Activated T-helper 1 cell treated with anti-CD3 and anti-CD28 coated beads, Interleukin-2, amount 50 U/mL, for 16 hours (primary cell): ENCODE data around the gene WDR55.
"Not testable (repeated sequence)": the region's sequence is repeated elsewhere in the genome, so short reads cannot be mapped to it uniquely, and the experiment has no call there.

Source experiments
- DNase-seq, 2 donors: peaks; one replicate each; pipeline ENCODE4 v3.0.0-alpha.2; 2020; ENCODE audit warnings: low read depth in 1 of 2, low spot score in 1 of 2

WDR55 gene

GRCh38 chr5:140642718-140643117 lies 22.0 kb upstream of the WDR55 start:
- DNase-seq, result no peak

- DNase-seq, result no peak
These were observed 17.7 kb upstream of the WDR55 start for GRCh38 chr5:140647042-140647419.

- DNase-seq, result no peak
These were observed 5.8 kb upstream of the WDR55 start for GRCh38 chr5:140658870-140659269.

GRCh38 chr5:140660371-140660770 lies 4.3 kb upstream of the WDR55 start:
- not testable (repeated sequence) for DNase-seq

- DNase-seq, result no peak
These were observed 710 bp upstream of the WDR55 start for GRCh38 chr5:140664030-140664358.

GRCh38 chr5:140671035-140671434 lies 6.3 kb downstream of the WDR55 start:
- DNase-seq, result not testable (repeated sequence)

GRCh38 chr5:140671472-140672125 lies 6.9 kb downstream of the WDR55 start:
- DNase-seq, result no peak

GRCh38 chr5:140672455-140673186 lies 7.9 kb downstream of the WDR55 start:
- DNase-seq, result no peak

- DNase-seq, result no peak
These were observed 8.7 kb downstream of the WDR55 start, which contains the start of gene DND1 for GRCh38 chr5:140673187-140673976. TSS of gene DND1 (minus strand) at chr5:140673576. CDS start at chr5:140673542, 34 bp downstream.

GRCh38 chr5:140674211-140674610 lies 9.5 kb downstream of the WDR55 start:
- no peak for DNase-seq

- no peak for DNase-seq
These were observed 9.9 kb downstream of the WDR55 start for GRCh38 chr5:140674629-140675028.

- DNase-seq, result no peak
These were observed 13.2 kb downstream of the WDR55 start for GRCh38 chr5:140677947-140678346.

GRCh38 chr5:140678993-140679392 lies 14.3 kb downstream of the WDR55 start:
- no peak for DNase-seq

- no peak for DNase-seq
These were observed 25.8 kb downstream of the WDR55 start for GRCh38 chr5:140690376-140690932.

- peak; percentile 65 to 73 for DNase-seq
These were observed 26.5 kb downstream of the WDR55 start, which contains the start of the genes HARS1 and HARS2 for GRCh38 chr5:140690941-140691924. TSS of gene HARS1 (minus strand) at chr5:140691370. CDS start at chr5:140691304, 66 bp downstream. TSS of gene HARS2 (plus strand) at chr5:140691455. CDS start at chr5:140691649, 194 bp downstream.

- DNase-seq, result no peak
These were observed 29.6 kb downstream of the WDR55 start for GRCh38 chr5:140694276-140694675.

GRCh38 chr5:140696891-140697492 lies 32.3 kb downstream of the WDR55 start:
- no peak for DNase-seq

GRCh38 chr5:140700177-140701144 lies 35.8 kb downstream of the WDR55 start, which contains the start of gene ZMAT2:
TSS of gene ZMAT2 (plus strand) at chr5:140700447. CDS start at chr5:140700461, 14 bp downstream.
- peak; percentile 80 to 86 for DNase-seq

GRCh38 chr5:140707812-140708211 lies 43.1 kb downstream of the WDR55 start:
- DNase-seq, result no peak
